ENCODE data around the gene EVA1C. TPM values are rescaled to one million over a fixed set of nuclear protein-coding genes. Genes with fewer than 3 reads are reported as not detected.
"Not testable (repeated sequence)": the region's sequence is repeated elsewhere in the genome, so short reads cannot be mapped to it uniquely, and the experiment has no call there.

The EVA1C gene
- polyA plus RNA-seq, 1 experiment = 9.6 TPM

- ChIA-PET CTCF (interaction anchor here (1.3 kb wide), 1 partner anchor 109 kb away, joined by 3 read pairs; no protein-coding TSS in a partner anchor), POLR2A (no interaction called here)
- no peak for DNase-seq (ENCODE audit: low read depth)
- Histone ChIP-seq H3K27me3 (ENCODE audit: control insufficient read depth, insufficient read depth, low read length) (no peaks in the 10 kb centered on the region), H3K36me3 (ENCODE audit: control insufficient read depth, insufficient read depth, low read length) (no peaks in the 10 kb centered on the region), H3K4me3 (ENCODE audit: low read depth, low read length) (no peak overlapping the region)
- no peak for TF ChIP-seq CTCF (IDR thresholded peaks at IDR 0.05; ENCODE audit: insufficient read depth, low read depth, low read length)
Measured at GRCh38 chr21:32459972-32460371, 47.5 kb downstream of the EVA1C start.

GRCh38 chr21:32461503-32461902 is 49.0 kb downstream of the EVA1C start:
- H3K27me3 ChIP-seq (ENCODE audit: control insufficient read depth, insufficient read depth, low read length) = no peaks in the 10 kb centered on the region
- CTCF ChIA-PET = no interaction called here
- no peak for DNase-seq (ENCODE audit: low read depth)
- TF ChIP-seq CTCF (IDR thresholded peaks at IDR 0.05; ENCODE audit: insufficient read depth, low read depth, low read length) = no peak
- no peak overlapping the region for H3K4me3 ChIP-seq (ENCODE audit: low read depth, low read length)
- POLR2A ChIA-PET = no interaction called here
- H3K36me3 ChIP-seq (ENCODE audit: control insufficient read depth, insufficient read depth, low read length) = no peaks in the 10 kb centered on the region

GRCh38 chr21:32462564-32462963 is 50.1 kb downstream of the EVA1C start:
- H3K27me3 ChIP-seq (ENCODE audit: control insufficient read depth, insufficient read depth, low read length); DNase-seq (ENCODE audit: low read depth); CTCF ChIA-PET: not testable (repeated sequence)

DNA sequence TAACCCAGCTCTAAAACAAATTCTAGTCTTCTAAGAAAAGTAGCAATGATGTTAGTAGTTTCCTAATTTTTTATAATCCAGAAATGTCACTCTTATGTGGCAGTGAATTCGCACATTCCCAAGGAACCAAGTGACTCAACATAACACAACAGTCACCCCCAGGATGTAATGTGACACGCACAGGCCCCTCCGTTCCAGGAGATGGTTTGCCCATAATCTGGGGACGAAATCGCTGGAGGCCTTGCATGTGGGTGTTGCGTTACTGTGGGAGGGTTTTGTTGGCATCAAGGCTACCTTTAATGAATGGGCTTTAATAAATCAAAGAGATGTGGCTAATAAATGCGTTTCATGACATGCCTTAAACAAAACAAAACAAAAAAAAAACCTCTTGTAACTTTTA is 50.9 kb downstream of the EVA1C start:
- Histone ChIP-seq H3K27me3 (ENCODE audit: control insufficient read depth, insufficient read depth, low read length) (no peaks in the 10 kb centered on the region), H3K4me3 (ENCODE audit: low read depth, low read length) (no peak overlapping the region), H3K36me3 (ENCODE audit: control insufficient read depth, insufficient read depth, low read length) (no peaks in the 10 kb centered on the region)
- no peak for TF ChIP-seq CTCF (IDR thresholded peaks at IDR 0.05; ENCODE audit: insufficient read depth, low read depth, low read length)
- DNase-seq (ENCODE audit: low read depth) = peak; percentile 36
- POLR2A ChIA-PET = no interaction called here
- CTCF ChIA-PET = interaction anchor here (0.6 to 1.4 kb wide), 2 partner anchors 10 to 126 kb away, joined by 4 to 8 read pairs; no protein-coding TSS in a partner anchor

More at GRCh38 chr21:32462564-32462963, 50.1 kb downstream of the EVA1C start:
- H3K36me3 ChIP-seq (ENCODE audit: control insufficient read depth, insufficient read depth, low read length); POLR2A ChIA-PET; H3K4me3 ChIP-seq (ENCODE audit: low read depth, low read length): not testable (repeated sequence)

GRCh38 chr21:32463889-32464300 is 51.4 kb downstream of the EVA1C start:
- ChIA-PET POLR2A (no interaction called here), CTCF (interaction anchor here (0.6 to 1.4 kb wide), 3 partner anchors 9 to 137 kb away, joined by 3 to 8 read pairs (median 4); no protein-coding TSS in a partner anchor)

More at GRCh38 chr21:32463889-32464300, 51.4 kb downstream of the EVA1C start:
- no peak for TF ChIP-seq CTCF (IDR thresholded peaks at IDR 0.05; ENCODE audit: insufficient read depth, low read depth, low read length)
- Histone ChIP-seq H3K4me3 (ENCODE audit: low read depth, low read length) (no peak overlapping the region), H3K36me3 (ENCODE audit: control insufficient read depth, insufficient read depth, low read length) (peaks cover 2% of the 10 kb centered on the region), H3K27me3 (ENCODE audit: control insufficient read depth, insufficient read depth, low read length) (no peaks in the 10 kb centered on the region)
- DNase-seq (ENCODE audit: low read depth) = peak; percentile 71

All from BJ (cell line).